Gastrocnemius medialis (tissue), 4 donors: ENCODE measurements around the gene CHDH. TPM values are rescaled to one million over a fixed set of nuclear protein-coding genes. Genes with fewer than 3 reads are reported as not detected.

ENCODE experiments used
- ATAC-seq, 2 donors: fragments of 150-250 bp; one replicate each; pipeline ENCODE4 v1.9.1; 2016
- DNase-seq, 2 donors: peaks; one replicate each; pipeline ENCODE4 v3.0.0-alpha.2; 2019
- H3K27ac ChIP-seq, 4 donors: fragments of 200-600 bp; sonication (generic); 1 replicate in 1 of 4; 2 replicates in 3 of 4; pipeline ENCODE4 v1.5.1; 2016 to 2018; ENCODE audit warnings: mild to moderate bottlenecking in 2 of 4, moderate library complexity in 1 of 4
- H3K27me3 ChIP-seq, 3 donors: fragments of 200-600 bp; sonication (generic) in 2 of 3; 1 replicate in 1 of 3; 2 replicates in 2 of 3; pipeline versions ENCODE4 v1.5.1 to v1.6.0; 2016 to 2019; ENCODE audit warnings: mild to moderate bottlenecking in 1 of 3, moderate library complexity in 1 of 3
- H3K36me3 ChIP-seq, 2 donors: fragments of 200-600 bp; sonication (generic) in 1 of 2; one replicate each; pipeline ENCODE4 v1.5.1; 2017 to 2018
- H3K4me1 ChIP-seq, 2 donors: fragments of 200-600 bp; sonication (generic) in 1 of 2; one replicate each; pipeline ENCODE4 v1.5.1; 2016 to 2017; ENCODE audit warnings: mild to moderate bottlenecking in 2 of 2
- H3K4me3 ChIP-seq, 4 donors: fragments of 200-600 bp; sonication (generic) in 3 of 4; 1 replicate in 1 of 4; 2 replicates in 3 of 4; pipeline ENCODE4 v1.5.1; 2016 to 2019; ENCODE audit warnings: mild to moderate bottlenecking in 2 of 4
- H3K9me3 ChIP-seq, 3 donors: fragments of 200-600 bp; sonication (generic) in 2 of 3; 1 replicate in 1 of 3; 2 replicates in 2 of 3; pipeline ENCODE4 v1.5.1; 2016 to 2019
- CTCF ChIP-seq, 5 experiments: fragments of 450-650 bp in 3 of 5; fragments of 200-600 bp in 2 of 5; sonication (generic) in 2 of 5; IDR thresholded peaks in 4 of 5; conservative IDR thresholded peaks in 1 of 5; 1 replicate in 4 of 5; 2 replicates in 1 of 5; pipeline ENCODE4 v1.5.1; 2016 to 2019; ENCODE audit warnings: antibody characterized with exemption in 5 of 5, mild to moderate bottlenecking in 3 of 5, moderate library complexity in 3 of 5
- POLR2A ChIP-seq, 2 donors: fragments of 450-650 bp; IDR thresholded peaks; one replicate each; pipeline ENCODE4 v1.6.1; 2017; ENCODE audit warnings: antibody characterized with exemption in 2 of 2, mild to moderate bottlenecking in 2 of 2, moderate library complexity in 2 of 2
- in situ Hi-C, 4 donors: fragments of 200-750 bp; cut with MboI; loops; one replicate each; pipeline versions ENCODE4 v1.15.0 to v1.8.0; 2017; ENCODE audit warnings: low sequenced_read_pairs in 4 of 4
- intact Hi-C: fragments of 100-400 bp; cut with DNase I; formaldehyde crosslinking; loops from one replicate; pipeline ENCODE4 v1.15.1; 2023; ENCODE audit warnings: low total_unique reads
- total RNA-seq, 4 donors: library from RNA; depleted of rRNA; stranded (reverse); fragments of >200 nt; gene quantifications; one replicate each; pipeline versions ENCODE4 v1.1.0 to v1.2.3, GENCODE V29; 2016

Gene CHDH
- total RNA-seq, 4 donors from 2014 or later, result 3.1 to 6.5 (median 3.6) TPM

DNA sequence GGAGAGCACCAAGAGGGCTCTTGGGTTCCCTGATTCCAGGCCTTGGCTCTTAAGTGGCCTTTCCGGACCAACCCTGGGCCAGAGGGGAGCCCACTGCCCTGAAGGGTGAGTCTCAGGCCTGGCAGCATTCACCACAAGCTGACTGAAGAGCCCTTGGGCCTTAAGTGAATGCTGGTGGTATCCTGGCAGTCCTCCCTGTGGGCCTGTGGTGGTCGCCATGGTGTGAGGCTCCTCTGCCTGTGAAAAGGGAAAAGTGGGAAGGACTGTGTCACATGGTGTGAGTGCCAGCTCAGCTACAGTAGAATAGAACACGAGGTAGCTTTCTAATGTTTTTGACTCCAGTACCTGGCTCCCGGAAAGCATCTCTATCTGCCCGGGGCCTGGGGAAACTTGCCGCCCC lies 15.3 kb downstream of the CHDH start:
- intact Hi-C loops (no loop called here), in situ Hi-C loops (no loop called here)
- Histone ChIP-seq H3K27ac (no peak overlapping the region), H3K27me3 (no peaks in the 10 kb centered on the region), H3K9me3 (no peaks in the 10 kb centered on the region), H3K4me3 (no peak overlapping the region), H3K4me1 (no peaks in the 10 kb centered on the region), H3K36me3 (no peaks in the 10 kb centered on the region)
- DNase-seq (no peak), ATAC-seq (no peak)
- no peak for TF ChIP-seq CTCF (IDR thresholded peaks at IDR 0.05 in 4 of 5, conservative IDR thresholded peaks at IDR 0.05 in 1 of 5)
- TF ChIP-seq POLR2A (IDR thresholded peaks at IDR 0.05), result no peak

DNA sequence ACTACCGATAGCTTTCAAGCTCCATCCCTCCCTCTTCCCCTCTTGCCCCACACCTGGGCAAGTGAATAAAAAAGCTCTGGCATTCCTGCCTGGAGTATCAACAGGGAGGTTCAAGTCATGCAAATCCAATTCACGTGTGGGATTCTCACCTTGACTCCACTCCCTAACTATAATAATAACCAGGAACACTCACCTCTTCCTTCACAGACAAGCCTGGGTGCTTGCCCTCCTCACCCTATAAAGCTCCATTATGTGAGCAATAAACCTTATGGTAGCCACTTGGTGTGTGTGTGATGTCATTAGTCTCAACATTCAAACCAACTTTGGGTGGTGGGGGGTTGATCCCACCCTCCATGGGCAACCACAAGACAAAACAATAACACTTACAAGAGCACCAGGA lies 16.6 kb downstream of the CHDH start:
- TF ChIP-seq POLR2A (IDR thresholded peaks at IDR 0.05), result no peak
- no peak for TF ChIP-seq CTCF (IDR thresholded peaks at IDR 0.05 in 4 of 5, conservative IDR thresholded peaks at IDR 0.05 in 1 of 5)
- intact Hi-C loops, result no loop called here
- no peak overlapping the region for H3K27ac ChIP-seq
- no peaks in the 10 kb centered on the region for H3K4me1 ChIP-seq
- ATAC-seq, result no peak
- no peak for DNase-seq
- no peak overlapping the region for H3K4me3 ChIP-seq
- in situ Hi-C loops, result no loop called here
- H3K27me3 ChIP-seq, result no peaks in the 10 kb centered on the region
- H3K9me3 ChIP-seq, result no peaks in the 10 kb centered on the region
- H3K36me3 ChIP-seq, result no peaks in the 10 kb centered on the region

- in situ Hi-C loops, result no loop called here
- no peak overlapping the region for H3K4me3 ChIP-seq
- ATAC-seq, result no peak
Measured at GRCh38 chr3:53828581-53828980, 17.6 kb downstream of the CHDH start.

DNA sequence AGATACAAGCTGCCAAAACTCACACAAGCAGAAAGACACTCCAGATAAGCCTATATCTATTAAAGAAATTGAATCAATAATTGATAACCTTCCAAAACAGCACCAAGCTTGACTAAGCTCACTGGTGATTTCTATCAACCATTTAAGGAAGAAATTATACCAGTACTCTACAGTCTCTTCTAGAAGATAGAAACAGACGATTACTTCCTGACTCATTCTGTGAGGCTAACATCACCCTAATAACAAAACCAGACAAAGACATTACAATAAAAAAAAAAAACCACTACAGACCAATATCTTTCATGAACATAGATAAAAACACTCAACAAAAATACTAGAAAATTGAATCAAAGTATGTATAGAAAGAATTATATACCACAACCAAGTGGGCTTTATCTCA lies 20.2 kb downstream of the CHDH start:
- H3K9me3 ChIP-seq, result no peaks in the 10 kb centered on the region
- H3K4me1 ChIP-seq, result peaks cover 4 to 8% of the 10 kb centered on the region in 2 donors
- ATAC-seq (no peak), DNase-seq (no peak)
- no peak for TF ChIP-seq CTCF (IDR thresholded peaks at IDR 0.05 in 4 of 5, conservative IDR thresholded peaks at IDR 0.05 in 1 of 5)
- no peak for TF ChIP-seq POLR2A (IDR thresholded peaks at IDR 0.05)
- in situ Hi-C loops (no loop called here), intact Hi-C loops (no loop called here)
- no peaks in the 10 kb centered on the region for H3K36me3 ChIP-seq
- no peak overlapping the region for H3K4me3 ChIP-seq
- no peaks in the 10 kb centered on the region for H3K27me3 ChIP-seq
- H3K27ac ChIP-seq, result no peak overlapping the region

More at GRCh38 chr3:53828581-53828980, 17.6 kb downstream of the CHDH start:
- no peaks in the 10 kb centered on the region for H3K27me3 ChIP-seq
- TF ChIP-seq CTCF (IDR thresholded peaks at IDR 0.05 in 4 of 5, conservative IDR thresholded peaks at IDR 0.05 in 1 of 5) (no peak), POLR2A (IDR thresholded peaks at IDR 0.05) (no peak)
- H3K4me1 ChIP-seq, result no peaks in the 10 kb centered on the region
- no peak for DNase-seq
- no peaks in the 10 kb centered on the region for H3K9me3 ChIP-seq
- no peak overlapping the region for H3K27ac ChIP-seq
- intact Hi-C loops, result no loop called here
- H3K36me3 ChIP-seq, result no peaks in the 10 kb centered on the region

DNA sequence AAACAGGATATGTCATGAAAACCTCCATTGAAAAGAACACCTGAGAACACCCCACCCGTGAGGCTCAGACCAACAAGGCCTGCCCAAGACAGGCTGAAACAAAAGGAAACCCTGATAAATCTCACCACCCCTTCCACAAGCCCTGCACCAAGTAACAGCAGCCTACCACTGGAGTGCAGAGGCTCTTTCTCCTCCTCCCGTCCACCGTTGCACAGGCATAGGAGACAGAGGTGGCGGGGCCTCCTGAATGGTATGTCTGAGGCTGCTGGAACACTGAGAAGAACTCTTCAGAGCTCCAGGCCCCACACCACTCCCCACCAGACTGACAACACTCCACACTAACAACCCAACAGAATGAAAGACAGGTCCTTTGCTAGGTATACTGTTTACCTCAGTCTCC lies 21.4 kb downstream of the CHDH start:
- H3K36me3 ChIP-seq, result no peaks in the 10 kb centered on the region
- peaks cover 14 to 19% of the 10 kb centered on the region in 2 donors for H3K4me1 ChIP-seq
- intact Hi-C loops, result no loop called here
- H3K27me3 ChIP-seq, result no peaks in the 10 kb centered on the region
- TF ChIP-seq CTCF (IDR thresholded peaks at IDR 0.05 in 4 of 5, conservative IDR thresholded peaks at IDR 0.05 in 1 of 5), result no peak
- TF ChIP-seq POLR2A (IDR thresholded peaks at IDR 0.05), result no peak
- no peak overlapping the region for H3K4me3 ChIP-seq
- ATAC-seq (no peak), DNase-seq (no peak)
- no peaks in the 10 kb centered on the region for H3K9me3 ChIP-seq
- in situ Hi-C loops, result no loop called here
- no peak overlapping the region for H3K27ac ChIP-seq
